Activated CD8-positive, alpha-beta memory T cell treated with anti-CD3 and anti-CD28 coated beads, Interleukin-2, amount 50 U/mL, for 1 hour (primary cell): ENCODE measurements around the gene CDC42SE1.

ENCODE experiments used
- DNase-seq: peaks from one replicate; pipeline ENCODE4 v3.0.0-alpha.2; 2020; ENCODE audit errors: extremely low read depth

Gene CDC42SE1

DNA sequence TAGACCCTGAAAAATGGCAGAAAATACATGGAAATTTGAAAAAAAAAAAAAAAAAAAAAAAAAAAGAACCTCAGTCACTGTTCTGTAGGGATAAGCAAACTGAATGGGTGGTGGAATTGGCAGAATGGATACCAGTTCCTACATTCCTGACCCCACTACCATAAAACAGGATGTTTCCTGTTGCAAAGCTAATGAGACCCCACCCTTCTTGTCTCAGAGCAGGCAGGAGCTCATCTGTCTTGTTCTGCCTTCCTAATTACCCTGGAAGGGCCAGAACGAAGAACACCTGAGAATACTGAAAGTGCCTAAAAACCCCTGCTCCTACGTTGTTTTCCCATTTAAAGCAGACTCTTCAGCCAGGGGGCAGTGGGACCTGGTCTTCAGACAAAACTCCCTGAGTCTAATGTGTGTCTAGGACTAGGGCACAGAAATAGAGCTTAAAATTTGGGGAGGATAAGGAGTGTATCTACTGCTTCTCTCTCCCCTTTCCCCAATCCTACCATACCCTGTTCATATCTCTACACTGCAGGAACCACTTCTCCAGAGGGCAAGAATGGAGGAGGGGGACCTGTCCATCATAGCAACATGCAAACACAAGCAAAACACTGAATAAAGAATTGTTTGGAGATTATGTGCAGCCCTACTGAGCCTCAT, 7.9 kb downstream of the CDC42SE1 start:
- no peak for DNase-seq

DNA sequence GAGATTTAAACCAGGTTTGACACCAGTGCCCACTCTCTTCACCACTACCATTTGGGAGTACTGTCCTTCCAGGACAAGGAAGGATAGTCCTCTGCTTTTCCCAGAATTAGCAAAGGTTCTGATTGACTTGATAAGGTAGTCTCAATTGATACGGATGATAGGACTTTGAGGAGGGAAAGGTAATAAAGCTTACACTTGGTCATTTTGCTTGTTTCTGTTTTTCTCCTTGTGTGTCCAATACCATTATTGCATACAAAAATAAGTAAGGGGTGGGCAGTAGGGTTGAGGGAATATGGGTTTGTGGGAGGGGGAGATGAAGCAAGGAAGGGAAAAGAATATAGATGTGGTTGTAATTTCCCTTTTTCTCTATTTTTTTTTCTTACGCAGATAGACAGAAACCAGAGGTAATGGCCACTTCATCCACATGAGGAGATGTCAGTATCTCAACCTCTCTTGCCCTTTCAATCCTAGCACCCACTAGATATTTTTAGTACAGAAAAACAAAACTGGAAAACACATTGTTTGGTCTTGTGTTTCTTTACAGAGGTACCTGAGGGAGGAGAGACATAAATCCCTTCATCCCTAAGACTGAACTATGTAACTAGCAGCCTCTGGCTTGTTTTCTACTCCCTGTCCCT, 9.3 kb downstream of the CDC42SE1 start:
- no peak for DNase-seq

DNA sequence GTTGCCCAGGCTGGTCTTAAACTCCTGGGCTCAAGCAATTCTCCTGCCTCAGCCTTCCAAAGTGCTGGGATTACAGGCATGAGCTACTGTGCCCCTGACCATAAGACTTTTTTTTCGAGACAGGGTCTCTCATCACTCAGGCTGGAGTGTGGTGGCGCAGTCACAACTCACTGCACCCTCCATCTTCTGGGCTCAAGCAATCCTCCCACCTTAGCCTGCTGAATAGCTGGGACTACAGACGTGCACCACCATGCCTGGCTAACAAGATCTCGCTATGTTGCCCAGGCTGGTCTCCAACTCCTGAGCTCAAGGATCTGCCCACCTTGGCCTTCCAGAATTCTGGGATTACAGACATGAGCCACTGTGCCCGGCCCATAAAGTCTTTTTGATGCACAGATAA, 10.0 kb downstream of the CDC42SE1 start:
- DNase-seq = no peak

DNA sequence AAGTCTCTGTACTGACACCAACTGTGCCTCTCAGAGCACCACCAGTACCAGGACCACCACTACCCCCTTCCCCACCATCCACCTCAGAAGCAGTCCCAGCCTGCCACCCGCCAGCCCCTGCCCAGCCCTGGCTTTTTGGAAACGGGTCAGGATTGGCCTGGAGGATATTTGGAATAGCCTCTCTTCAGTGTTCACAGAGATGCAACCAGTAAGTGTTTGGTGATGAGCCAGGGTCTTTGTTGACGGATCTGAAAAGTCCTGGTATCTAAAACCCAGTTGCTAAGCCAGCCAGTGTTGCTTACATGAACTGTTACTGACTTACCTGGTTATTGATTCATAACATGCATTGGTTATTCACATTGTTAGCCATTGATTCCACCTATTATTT, 10.8 kb downstream of the CDC42SE1 start:
- no peak for DNase-seq

DNA sequence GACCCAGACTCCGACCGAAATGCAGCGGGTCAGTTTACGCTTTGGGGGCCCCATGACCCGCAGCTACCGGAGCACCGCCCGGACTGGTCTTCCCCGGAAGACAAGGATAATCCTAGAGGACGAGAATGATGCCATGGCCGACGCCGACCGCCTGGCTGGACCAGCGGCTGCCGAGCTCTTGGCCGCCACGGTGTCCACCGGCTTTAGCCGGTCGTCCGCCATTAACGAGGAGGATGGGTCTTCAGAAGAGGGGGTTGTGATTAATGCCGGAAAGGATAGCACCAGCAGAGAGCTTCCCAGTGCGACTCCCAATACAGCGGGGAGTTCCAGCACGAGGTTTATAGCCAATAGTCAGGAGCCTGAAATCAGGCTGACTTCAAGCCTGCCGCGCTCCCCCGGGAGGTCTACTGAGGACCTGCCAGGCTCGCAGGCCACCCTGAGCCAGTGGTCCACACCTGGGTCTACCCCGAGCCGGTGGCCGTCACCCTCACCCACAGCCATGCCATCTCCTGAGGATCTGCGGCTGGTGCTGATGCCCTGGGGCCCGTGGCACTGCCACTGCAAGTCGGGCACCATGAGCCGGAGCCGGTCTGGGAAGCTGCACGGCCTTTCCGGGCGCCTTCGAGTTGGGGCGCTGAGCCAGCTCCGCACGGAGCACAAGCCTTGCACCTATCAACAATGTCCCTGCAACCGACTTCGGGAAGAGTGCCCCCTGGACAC, 11.3 kb downstream of the CDC42SE1 start:
- no peak for DNase-seq

DNA sequence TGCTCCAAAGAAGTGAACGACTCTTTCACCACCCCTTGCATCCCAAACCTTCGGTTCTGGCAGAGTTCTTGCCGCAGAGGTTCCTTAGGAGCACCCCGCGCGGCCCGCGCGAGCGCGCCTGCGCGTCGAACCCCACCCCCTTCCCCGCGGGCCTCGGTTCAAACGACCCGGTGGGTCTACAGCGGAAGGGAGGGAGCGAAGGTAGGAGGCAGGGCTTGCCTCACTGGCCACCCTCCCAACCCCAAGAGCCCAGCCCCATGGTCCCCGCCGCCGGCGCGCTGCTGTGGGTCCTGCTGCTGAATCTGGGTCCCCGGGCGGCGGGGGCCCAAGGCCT, 11.9 kb downstream of the CDC42SE1 start, which contains the start of gene C1orf56:
TSS of gene C1orf56 (plus strand) at position 161 of the 334 bp plus-strand sequence. CDS start at position 258, 97 bp downstream.
- no peak for DNase-seq

DNA sequence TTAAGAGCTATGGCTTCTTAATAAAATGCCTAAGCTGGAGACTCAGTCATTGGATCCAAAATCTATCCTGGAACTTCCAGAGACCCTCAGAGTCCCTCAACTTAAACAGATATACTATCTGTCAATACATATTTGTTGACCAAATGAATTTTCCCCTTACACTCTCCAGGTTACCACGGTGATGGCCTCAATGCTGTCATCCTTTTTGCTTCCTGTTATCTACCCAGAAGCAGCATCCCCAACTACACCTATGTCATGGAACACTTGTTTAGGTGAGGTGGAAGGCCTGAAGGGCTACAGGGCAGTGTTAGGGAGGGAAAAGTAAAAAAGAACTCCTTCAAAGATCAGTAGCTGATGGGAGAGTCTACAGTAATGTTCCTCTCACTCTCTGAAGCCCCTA, 16.3 kb downstream of the CDC42SE1 start:
- DNase-seq = no peak

DNA sequence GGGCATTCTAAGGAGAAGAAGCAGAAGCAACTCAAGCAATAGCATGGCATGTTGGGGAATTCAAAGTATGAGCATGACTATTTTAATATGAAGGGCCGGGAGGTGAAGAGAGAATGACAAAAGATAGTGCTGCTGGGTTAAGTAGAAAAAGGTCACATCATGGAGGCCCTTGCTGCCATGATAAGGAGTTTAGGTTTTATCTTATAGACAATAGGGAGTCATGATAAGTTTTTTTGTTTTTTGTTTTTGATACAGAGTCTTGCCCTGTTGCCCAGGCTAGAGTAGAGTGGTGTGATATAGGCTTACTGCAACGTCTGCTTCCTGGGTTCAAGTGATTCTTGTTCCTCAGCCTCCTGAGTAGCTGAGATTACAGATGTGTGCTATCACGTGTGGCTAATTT, 19.9 kb downstream of the CDC42SE1 start:
- DNase-seq = no peak

DNA sequence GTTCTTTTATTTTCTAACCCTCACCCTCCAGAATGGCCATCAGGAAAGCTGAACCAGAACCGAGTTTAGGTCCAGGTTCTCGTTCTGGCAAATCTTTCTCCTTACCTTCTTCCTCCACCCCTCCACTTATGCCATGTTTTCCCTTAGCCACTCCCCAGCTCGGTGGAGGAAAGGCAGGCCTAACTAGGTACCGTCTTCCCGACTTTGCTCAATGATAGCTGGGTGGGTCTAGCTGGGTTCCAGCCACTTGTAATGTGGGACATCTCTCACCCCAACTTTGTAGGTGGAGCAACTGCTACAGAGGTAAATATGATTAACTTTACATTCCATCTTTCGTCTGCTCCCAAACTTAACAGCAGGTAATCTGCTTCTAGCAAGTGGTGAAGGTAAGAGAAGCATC, 22.4 kb downstream of the CDC42SE1 start:
- no peak for DNase-seq

DNA sequence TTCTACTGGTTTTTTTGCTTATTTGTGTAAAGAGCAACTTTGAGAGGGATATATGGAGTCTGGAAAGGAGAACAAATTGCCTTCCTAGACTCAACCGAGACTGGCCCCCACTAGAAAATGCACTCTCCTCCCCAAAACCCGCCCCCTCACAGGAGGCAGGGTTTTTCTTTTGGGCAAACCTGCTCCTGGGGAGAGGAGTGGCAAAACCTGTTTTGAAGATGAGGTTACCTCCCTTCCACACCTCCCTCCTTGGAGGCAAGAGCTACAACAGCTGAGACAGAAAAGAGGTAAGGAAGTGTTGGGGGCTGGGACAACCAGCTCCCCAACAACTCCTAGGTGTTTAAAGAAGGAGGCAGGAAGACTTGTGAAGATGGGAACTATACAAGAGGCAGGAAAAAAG, 23.1 kb downstream of the CDC42SE1 start, which contains the start of gene BNIPL:
TSS of gene BNIPL (plus strand) at position 231 of the 400 bp plus-strand sequence. CDS start at position 371, 140 bp downstream.
- DNase-seq = no peak

DNA sequence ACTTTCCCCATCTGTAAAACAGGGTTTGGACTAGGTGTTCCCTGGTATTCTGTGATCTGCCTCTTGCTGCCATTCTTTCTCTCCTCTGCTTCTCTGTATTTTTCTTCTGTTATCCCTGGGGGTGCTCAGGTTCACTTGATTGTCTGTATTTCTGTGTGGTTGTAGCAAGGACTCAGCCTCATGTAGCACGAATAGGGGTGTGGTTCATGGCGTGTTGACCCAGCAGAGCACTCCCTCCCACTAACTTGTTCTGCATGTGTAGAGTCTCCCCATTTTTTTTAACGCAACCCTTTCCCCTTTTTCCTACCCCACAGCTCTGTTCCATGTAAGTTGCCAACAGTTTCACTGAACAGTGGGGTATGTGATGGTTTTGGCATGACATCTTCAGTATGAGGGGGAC, 24.3 kb downstream of the CDC42SE1 start:
- no peak for DNase-seq

DNA sequence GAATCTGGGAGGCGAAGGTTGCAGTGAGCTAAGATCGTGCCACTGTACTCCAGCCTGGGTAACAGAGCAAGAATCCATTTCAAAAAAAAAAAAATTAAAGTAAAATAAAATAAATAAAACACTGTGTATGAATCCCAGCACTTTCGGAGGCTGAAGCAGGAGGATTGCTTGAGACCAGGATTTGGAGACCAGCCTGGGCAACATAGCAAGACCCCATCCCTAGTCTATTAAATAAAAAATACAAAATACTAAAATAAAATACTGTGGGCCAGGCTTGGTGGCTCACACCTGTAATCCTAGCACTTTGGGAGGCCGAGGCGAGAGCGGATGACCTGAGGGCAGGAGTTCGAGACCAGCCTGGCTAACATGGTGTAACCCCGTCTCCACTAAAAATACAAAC, 27.3 kb downstream of the CDC42SE1 start:
- no peak for DNase-seq

DNA sequence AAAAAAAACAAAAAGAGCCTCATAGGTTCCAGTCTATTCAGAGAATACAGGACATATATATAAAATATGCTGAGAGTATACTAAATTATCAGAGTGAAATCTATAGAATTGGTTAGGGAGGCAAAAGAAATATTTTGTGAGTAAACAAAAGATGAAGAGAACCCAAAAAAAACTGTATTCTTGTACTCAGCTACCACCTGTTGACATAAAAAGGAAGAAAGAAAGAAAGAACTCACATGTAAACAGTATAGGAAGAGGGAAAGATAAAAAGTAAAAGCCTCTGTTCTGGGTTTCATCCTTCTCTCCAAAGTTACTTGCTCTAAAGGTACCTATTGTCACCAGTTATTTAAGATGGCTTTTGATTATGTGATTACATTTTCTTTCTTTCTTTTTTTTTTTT, 33.0 kb downstream of the CDC42SE1 start:
- DNase-seq = no peak

DNA sequence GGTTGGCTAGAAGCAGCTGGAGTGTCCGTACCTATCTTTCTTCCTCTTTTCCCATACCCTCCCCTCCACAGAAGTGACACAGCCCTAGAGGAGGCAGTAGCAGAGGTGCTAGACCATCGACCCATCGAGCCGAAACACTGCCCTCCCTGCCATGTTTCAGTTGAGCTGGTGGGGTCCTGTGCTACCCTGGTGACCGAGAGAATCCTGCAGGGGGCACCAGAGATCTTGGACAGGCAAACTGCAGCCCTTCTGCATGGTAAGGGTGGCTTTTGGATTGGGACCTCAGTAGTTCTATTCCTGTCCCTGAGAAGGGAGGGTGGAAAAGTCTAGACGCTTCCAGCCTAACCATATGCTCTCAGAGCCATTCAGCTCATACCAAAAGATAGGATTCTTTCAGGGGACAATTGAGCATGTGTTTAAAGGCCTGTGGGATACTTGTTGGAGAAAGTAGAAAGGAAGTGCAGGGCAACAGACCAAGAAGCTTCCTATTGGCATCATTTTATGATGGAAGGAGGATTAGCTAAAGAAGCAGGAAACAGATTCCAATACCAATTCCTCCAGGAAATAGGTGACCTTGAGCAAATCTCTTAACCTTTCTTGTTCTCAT, 34.8 kb downstream of the CDC42SE1 start:
- peak; percentile 74 for DNase-seq

DNA sequence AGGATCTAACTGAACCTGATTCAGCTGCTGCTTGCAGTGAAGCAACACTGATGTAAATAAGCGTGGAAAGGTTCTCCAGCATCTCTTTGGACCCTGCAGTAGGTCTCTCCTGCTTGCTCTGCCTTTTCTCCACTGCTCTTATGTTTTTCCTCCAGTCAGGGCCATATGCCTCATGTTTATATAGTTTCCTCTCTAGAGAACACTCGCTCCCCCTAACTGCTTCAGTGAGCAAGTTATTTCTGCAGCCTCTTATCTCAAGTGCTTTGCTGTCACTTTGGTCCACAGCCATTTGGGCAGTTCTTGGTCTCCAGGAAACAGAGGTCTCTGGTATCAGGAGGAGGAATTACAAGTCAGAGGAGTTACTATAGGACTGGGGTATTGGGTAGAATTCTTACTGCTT, 45.9 kb downstream of the CDC42SE1 start:
- no peak for DNase-seq

DNA sequence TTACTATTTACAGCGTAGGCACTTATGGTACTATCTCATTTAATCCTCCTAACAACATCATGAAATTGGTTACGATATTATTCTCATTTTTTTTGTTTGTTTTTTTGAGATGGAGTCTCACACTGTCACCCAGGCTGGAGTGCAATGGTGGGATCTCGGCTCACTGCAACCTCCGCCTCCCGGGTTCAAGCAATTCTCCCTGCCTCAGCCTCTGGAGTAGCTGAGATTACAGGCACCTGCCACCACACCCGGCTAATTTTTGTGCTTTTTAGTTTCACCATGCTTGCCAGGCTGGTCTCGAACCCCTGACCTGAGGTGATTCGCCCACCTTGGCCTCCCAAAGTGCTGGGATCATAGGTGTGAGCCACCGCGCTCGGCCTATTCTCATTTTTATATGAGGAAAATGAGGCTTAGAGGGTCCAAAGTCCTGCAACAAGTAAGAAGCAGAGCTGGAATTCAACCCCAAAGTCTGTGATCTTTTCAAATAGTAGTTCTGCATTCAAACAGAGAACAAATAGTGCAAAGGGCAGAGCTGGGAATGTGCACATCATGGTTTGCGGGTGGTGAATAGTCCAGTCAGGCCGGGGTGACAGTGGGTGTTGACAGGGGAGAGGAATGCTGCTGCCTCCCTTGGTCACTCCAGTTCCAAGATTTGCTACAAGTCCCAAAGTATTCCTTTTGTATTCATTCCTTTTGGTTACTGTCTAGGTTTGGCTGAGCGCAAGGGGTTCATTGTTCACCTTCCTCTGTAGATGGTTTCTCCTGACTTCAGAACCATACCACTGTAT, 46.5 kb downstream of the CDC42SE1 start:
- no peak for DNase-seq

DNA sequence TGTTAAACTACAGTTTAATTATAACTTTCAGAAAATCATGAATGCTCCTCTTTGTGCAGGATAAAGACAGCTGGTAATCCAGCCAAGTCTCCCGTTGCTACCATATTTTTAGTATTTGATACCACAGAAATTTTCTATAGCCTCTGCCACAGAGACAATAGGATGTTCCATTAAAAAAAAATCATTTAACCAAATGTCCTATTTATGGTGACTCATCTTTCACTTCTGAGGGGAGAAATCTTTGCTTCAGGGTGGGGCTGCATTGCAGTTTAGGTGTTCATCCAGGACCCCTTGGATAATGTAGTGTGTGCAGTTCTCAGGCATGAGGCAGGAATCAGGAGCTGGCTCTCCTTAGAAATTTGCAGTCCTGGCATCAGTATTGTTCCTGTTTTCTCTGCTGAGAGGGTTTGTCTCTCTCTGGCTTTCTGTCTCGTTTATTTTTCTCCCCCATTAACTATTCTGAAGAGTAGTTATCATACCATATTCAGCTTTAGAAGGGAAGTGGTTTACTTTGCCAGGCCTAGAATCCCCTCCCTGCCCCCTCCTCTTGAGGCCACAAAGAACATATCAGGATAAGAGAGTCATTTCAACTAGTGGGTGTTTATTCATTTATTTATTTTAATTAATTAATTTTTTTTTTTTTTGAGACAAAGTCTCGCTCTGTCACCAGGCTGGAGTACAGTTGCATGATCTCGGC, 48.1 kb downstream of the CDC42SE1 start:
- no peak for DNase-seq

DNA sequence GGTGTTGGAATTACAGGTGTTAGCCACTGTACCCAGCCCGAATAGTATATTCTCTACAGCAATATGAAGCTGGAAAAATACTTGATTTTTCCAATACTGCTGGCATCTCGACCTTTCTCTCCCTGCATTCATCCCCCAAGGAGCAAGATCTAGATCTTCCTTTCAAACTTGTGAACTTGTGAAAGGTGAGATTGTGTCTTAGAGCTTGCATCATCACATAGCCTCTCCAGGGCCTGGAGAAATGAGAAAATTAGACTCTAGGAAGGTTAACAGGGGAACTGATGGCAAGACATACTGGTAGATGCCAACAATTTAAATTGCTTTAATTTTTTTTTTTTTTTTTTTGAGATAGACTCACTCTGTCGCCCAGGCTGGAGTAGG, 49.1 kb downstream of the CDC42SE1 start:
- DNase-seq = no peak

DNA sequence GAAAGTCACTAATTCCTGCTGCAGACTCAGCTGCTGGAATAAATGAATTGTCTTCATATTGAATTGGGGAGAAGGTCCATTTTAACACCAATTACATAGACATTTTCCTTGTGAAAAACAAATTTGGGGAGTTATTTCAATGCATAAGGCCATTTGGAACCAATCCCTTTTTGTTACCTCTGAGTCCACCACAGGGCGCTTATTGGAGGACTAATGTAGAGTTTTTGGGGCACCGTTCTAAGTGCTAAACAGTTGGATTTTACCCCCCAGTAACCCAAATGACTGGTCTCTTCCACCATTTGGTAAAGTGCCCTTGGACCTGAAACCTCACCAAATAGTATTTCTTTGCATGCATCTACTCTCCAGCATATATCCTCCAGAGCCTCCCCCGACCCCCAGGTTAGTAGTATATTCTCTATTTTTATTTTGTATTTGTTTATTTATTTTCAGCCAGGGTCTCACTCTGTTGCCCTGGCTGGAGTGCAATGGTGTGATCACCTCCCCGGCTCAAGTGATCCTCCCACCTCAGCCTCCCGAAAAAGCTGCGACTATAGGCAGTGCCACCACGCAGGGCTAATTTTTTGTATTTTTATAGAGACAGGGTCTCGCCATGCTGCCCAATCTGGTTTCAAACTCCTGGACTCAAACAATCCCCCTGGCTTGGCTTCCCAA, 49.6 kb downstream of the CDC42SE1 start:
- DNase-seq = no peak

DNA sequence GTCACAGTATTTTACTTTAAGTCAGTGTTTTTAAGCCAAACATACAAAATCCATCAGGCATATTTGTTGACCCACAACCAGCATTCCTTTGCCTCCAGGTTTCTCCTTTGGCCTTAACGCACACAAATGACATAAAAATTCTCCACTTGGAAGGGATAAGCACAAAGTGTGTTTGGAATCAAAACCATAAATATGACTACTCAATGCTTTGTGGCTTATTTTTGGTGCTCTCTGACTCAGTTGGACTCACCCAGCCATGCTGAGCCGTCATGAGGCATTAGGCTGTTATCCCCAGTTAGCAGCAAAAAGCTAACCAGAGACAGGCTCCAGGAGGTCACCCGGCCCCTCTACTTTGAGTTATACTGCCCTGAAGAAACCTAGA, 50.2 kb downstream of the CDC42SE1 start:
- DNase-seq = no peak
